Amniotic stem cell (primary cell): ENCODE measurements around the gene SLC5A11.
"Not testable (repeated sequence)": the region's sequence is repeated elsewhere in the genome, so short reads cannot be mapped to it uniquely, and the experiment has no call there.

Source experiments
- DNase-seq: peaks from one replicate; lab custom pipeline; 2025; lab: John Stamatoyannopoulos, UW

The SLC5A11 gene

GRCh38 chr16:24845726-24846547 lies at the start of gene SLC5A11:
Gene SLC5A11, plus strand, starts transcription at chr16:24845963. Its CDS starts 12,681 bp downstream, at chr16:24858644.
- no peak for DNase-seq

- DNase-seq, result no peak
Measured at GRCh38 chr16:24800586-24800985, 45.2 kb upstream of the SLC5A11 start.

GRCh38 chr16:24801761-24802302 lies 43.9 kb upstream of the SLC5A11 start:
- DNase-seq, result no peak

GRCh38 chr16:24805484-24805883 lies 40.3 kb upstream of the SLC5A11 start:
- no peak for DNase-seq

- DNase-seq, result no peak
Measured at GRCh38 chr16:24807301-24807700, 38.5 kb upstream of the SLC5A11 start.

GRCh38 chr16:24810951-24811843 lies 34.6 kb upstream of the SLC5A11 start:
- DNase-seq, result no peak

GRCh38 chr16:24812813-24813212 lies 33.0 kb upstream of the SLC5A11 start:
- DNase-seq, result not testable (repeated sequence)

GRCh38 chr16:24815021-24815420 lies 30.7 kb upstream of the SLC5A11 start:
- no peak for DNase-seq

- DNase-seq, result no peak
Measured at GRCh38 chr16:24816688-24817087, 29.1 kb upstream of the SLC5A11 start.

GRCh38 chr16:24819462-24820040 lies 26.2 kb upstream of the SLC5A11 start:
- no peak for DNase-seq

GRCh38 chr16:24820522-24820921 lies 25.2 kb upstream of the SLC5A11 start:
- no peak for DNase-seq

- no peak for DNase-seq
Measured at GRCh38 chr16:24821129-24821528, 24.6 kb upstream of the SLC5A11 start.

GRCh38 chr16:24822542-24822941 lies 23.2 kb upstream of the SLC5A11 start:
- DNase-seq, result no peak

- no peak for DNase-seq
Measured at GRCh38 chr16:24822974-24823373, 22.8 kb upstream of the SLC5A11 start.

GRCh38 chr16:24825696-24826095 lies 20.1 kb upstream of the SLC5A11 start:
- no peak for DNase-seq

GRCh38 chr16:24826096-24826690 lies 19.6 kb upstream of the SLC5A11 start:
- no peak for DNase-seq

- no peak for DNase-seq
Measured at GRCh38 chr16:24826817-24827566, 18.8 kb upstream of the SLC5A11 start.

- no peak for DNase-seq
Measured at GRCh38 chr16:24829153-24829552, 16.6 kb upstream of the SLC5A11 start.

GRCh38 chr16:24833352-24833751 lies 12.4 kb upstream of the SLC5A11 start:
- no peak for DNase-seq

- DNase-seq, result no peak
Measured at GRCh38 chr16:24834459-24835335, 11.1 kb upstream of the SLC5A11 start.
